HG02763 (cell line): ENCODE results near the gene SH2D1B.

Source experiments
- ATAC-seq: cut with Tn5 transposase; IDR thresholded peaks from one replicate; pipeline ENCODE4 v1.9.1; 2021; ENCODE audit warnings: mild to moderate bottlenecking, moderate library complexity; ENCODE audit not compliant: unreplicated experiment

The SH2D1B gene

DNA sequence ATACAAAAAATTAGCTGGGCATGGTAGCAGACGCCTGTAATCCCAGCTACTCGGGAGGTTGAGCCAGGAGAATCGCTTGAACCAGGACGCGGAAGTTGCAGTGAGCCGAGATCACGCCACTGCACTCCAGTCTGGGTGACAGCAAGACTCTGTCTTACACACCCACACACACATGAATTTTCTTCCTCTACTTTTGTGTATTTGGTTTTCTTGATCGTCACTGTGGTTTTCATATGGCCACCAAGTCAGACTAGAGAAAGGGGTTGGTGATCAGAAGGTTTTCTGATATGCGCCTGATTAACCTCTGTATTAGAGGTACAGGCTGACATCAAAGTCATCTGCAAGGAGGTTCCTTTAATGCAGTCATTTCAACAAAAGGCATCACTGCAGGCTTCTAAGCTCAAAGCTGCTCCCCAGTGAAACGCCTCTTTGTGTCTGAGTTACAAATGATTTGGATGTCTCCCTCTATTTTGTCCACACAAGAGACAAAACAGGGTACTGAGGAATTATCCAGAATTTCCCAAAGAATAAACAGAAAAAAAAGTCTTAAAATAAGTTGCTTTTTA lies 11.1 kb downstream of the SH2D1B start:
- ATAC-seq: no peak

- ATAC-seq: no peak
Measured at GRCh38 chr1:162398999-162399580, 12.8 kb downstream of the SH2D1B start.

GRCh38 chr1:162397943-162398560 lies 13.9 kb downstream of the SH2D1B start:
- ATAC-seq: no peak

DNA sequence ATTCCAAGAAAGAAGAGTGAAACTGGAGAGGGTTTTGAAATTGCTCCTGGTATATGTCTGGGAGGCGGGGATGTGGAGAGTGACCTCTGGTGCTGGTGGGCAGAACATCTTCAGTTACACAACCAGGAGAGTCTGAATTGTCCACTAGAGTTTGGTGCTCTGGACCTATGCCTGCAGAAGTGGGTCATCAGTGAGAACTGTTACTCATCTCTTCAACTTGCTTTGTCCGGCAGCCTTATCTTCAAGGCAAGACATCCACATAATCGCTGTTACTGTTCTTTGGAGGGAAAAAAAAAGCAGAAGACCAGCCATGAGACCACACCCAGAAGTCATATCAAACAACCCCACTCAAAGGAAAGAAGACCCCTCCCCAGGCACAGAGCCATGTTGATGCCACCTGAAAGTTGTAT lies 14.9 kb downstream of the SH2D1B start:
- ATAC-seq: no peak

- no peak for ATAC-seq
Measured at GRCh38 chr1:162396201-162396906, 15.6 kb downstream of the SH2D1B start.

DNA sequence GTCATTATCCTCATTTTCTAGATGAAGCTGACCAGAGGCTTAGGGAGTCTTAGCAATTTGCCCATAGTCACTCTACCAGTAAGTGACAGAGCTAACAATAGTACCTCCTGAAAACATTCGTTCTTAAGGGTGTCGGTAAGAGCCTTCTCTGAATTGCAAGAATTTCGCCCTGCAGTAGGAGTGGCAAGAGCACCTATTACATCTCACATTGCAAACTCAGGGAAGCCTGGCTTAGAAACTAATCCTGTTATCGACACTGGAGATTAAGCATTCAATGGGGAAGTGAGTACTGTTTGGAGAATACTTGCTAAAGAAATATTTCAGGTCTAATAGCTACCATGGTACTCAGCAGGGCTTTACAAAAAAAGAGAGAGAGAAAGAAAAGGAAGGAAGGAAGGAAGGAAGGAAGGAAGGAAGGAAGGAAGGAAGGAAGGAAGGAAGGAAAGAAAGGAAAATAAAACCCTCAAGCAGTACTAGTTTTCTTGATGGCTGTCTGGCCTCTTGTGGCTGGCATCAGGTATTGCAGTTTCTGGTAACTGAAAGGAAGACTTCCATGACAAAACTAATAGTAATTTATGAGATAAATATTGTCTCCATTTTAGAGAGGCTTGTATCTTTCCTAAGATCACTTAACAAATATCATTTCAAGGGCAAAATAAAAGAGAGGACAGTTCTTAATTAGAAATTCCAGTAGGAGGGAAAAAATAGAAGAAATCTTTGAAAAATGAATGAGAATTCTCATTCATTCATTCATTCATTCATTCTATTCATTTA lies 20.0 kb downstream of the SH2D1B start:
- ATAC-seq: no peak

DNA sequence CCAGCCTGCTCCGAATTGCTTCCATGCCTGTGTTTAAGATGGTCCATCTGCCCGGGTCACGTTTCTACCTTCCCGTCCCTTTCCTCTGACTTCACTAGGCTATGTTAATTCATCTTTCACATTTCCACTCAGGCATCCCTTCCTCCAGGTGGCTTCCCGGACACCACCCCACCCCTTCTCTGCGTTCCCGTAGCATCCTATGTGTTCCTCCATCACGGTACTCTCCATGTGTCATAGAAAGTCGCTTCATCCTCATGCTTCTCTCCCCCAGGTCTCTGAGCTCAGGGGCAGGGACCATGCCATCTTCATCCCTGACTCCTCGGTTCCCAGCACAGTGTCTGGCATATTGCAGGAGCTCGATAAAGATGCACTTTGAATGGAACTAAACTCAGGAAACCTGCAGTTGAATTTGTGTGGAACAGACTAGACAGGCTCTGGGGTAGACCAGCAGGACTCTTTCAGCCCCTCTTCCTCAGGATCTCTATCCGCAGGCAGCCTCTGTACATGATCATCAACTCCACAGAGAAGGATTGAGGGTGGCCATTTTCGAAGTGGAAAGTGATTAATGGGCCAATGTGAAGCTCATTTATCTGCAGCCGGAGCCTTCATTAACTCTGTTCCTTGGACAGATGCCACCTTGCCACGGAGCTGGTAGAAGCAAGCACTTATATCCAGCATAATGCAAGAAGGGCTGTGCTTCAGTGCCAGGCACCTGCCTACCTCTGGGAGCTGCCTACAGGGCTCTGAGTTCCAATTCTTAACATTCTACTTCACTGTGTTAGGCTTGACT lies 21.3 kb downstream of the SH2D1B start:
- no peak for ATAC-seq

DNA sequence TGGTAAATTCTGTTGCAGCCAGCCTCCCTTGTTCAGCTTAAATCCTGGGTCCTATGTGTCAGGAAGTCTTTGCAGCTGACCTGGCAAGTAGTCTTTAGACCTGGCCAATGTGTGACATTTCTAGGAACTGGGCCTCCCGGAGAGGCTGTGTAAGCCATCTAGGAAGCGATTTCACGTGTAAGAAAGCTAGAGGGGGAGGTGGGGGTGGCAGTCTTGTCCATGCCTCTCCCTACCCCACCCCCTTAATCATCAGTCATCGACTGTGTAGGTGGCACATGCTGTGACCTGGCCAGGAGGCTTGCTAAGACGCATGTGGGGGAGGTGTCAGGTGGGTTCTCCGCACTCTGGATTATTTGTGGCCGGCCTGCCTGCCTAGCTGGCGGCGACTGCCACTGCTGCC lies 22.0 kb downstream of the SH2D1B start:
- no peak for ATAC-seq

DNA sequence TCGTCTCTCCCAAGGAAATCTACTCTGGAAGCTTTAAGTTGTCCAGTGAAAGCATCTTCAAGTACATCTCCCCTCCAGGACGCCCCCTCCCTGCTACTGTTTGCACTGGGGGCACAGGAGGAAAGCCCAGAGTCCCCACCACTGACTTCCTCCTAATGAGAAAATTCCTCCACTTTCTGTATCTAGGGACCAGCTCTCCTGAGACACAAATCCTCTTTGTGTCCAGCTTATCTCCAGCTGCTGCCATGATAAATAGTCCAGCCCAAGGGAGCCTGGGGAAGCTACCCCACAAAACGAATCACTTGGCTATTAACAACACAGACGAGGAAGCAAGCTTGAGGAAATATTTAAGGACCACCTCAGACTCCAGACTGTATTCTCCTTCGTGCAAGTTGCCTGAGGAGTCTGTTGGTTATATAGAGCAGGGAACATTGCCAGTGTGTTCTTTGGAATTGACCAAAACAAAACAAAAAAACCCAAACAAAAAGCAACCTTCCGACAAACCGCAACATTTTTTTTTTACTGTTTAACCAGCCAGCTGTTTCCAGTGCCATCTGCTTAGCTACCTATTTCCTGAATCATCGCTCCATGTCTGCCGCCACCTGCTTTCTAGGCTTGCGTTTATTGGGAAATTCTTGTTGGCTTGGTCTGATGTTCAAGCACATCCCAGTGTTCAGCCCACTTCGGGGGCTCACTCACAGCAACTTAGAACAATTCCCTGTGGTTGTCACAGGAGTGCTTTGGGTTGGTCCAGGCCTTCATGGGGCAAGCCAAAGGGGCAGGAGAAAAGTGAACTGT lies 22.7 kb downstream of the SH2D1B start:
- no peak for ATAC-seq

DNA sequence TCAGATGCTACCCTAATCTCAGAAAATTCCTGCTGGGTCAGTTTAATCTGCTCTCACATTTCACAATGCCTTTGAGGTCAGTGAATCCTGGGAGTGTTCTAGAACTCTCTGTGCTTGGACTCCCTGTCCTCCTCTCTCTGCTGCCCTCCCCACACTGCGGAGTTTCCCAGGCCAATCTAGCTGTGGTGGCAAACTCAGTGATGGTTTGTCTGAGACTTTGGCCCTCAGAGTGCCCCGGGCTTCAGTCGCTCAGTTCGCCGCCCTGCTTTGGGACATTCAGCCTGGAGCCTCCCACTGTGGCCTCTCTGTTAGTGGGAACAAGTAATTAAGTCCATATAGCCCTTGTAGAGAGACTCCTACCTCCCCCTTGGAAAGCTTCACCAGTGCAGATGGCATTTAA lies 23.3 kb downstream of the SH2D1B start:
- ATAC-seq: no peak

GRCh38 chr1:162388083-162388594 lies 23.8 kb downstream of the SH2D1B start:
- ATAC-seq: no peak

DNA sequence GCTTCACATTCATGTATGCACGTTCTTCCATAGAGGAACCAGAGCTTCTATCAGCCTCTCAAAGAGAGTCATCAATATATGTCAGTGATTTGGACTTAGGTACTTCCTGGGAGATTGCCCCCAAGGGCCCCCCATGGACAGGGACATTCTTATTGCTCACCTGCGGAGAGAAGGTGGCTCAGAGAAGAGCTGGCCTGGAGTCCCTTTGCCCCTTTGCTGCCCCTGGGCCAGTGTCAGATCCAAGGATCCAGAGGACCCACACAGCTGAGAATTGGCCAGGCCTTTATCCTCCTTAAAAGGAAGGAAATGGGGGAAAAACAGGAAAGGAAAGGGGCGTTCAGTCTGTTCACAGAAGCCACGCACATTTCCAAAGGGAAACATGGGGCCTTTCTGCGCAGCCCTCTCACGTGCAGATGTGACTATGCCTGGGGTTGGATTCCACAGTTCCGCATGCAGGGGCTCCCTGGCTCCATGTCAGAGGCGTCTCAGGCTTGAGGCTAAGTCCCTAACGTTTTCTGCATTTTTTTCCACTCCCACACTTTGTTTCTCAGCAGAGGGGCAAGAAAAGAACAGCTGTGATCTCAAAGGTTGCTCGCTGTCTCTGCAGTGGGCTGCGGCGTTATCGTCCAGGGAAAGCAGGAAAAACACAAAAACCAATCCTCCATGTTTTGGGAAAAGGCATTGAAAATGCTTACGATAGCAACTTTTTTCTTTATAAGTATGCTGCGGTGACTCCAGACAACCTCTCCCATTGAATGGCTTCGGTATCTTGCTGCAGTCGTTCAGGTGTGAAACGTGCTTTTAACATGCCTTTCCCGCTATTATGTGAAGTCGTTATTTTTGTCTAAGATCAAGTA lies 24.5 kb downstream of the SH2D1B start:
- ATAC-seq: no peak

DNA sequence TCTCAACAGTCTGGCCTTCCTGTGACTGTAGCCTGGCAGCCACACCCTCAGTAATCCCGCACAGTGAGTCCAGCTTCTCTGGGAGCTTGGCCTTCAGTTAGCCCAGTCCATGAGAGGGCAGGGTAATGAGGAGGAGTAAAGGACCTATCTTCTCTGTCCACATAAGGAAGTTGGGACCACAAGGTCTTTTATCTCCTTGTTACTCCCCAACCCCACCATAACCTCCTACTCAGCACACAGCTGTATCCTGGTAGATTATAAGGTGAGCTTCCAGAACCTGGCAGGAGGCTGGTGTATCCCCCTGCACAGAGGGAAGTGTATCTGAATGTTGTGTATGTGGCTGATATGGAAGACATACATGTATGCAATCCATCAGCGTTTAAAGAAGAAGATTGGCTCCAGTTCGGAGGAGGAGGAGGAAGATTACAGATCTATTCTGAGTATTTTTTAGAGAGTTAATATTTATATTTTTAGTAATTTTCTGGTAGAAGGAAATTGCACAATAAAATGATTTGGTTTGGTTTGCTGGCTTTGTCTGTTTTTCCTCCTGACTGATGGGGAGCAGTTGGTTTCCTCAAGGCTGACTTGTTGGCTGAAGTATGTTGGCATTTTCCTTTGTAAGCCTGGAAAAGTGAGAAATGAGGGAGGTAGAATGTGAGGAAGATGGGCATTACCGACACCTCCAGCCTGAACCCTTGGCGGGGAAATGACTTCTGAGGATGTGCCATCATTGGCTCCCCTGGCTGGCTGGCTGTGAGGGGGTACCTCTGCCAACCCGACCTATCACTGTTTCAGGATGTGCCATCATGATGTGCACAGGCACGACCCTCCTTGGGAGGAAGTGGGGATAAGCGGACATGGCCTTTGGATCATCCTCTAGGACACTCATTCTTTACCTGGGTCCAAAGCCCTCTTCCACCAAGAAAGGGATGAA lies 25.4 kb downstream of the SH2D1B start:
- no peak for ATAC-seq

DNA sequence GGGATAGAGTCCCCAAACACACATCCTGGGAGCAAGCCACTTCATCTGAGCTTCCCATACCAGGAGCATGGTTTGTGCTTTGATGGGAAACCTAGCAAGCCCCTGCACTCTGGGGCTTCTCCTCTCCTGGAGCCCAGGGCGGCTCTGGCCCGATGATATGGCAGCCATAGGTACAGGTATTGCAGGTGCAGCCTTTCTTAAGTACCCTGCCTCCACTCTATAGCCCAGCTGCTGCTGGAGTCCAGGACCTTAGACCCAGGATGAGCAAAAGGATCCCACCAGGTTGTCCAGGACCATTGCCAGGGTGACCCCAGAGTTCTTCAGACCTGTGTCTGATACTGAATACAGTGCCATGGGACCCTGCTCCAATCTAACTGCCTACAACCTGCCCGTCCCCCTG lies 26.2 kb downstream of the SH2D1B start:
- no peak for ATAC-seq

- ATAC-seq: no peak
Measured at GRCh38 chr1:162385280-162385623, 26.7 kb downstream of the SH2D1B start.

GRCh38 chr1:162384601-162385279 lies 27.2 kb downstream of the SH2D1B start:
- no peak for ATAC-seq

- no peak for ATAC-seq
Measured at GRCh38 chr1:162384116-162384515, 27.8 kb downstream of the SH2D1B start.
